ENCODE measurements around the gene ERGIC1. TPM values are rescaled to one million over a fixed set of nuclear protein-coding genes. Genes with fewer than 3 reads are reported as not detected.

ERGIC1 gene
- total RNA-seq, 1 experiment from 2014 or later: 77.0 TPM

GRCh38 chr5:172913117-172913850, 79.2 kb downstream of the ERGIC1 start:
- Histone ChIP-seq H3K23ac (ENCODE audit: insufficient read length, low read depth, low read length) (no peak overlapping the region), H3K79me1 (ENCODE audit: insufficient read depth, low read depth, low read length, poor library complexity, severe bottlenecking) (no peaks in the 10 kb centered on the region), H3K4me1 (ENCODE audit: insufficient read depth, low read length) (no peaks in the 10 kb centered on the region), H4K91ac (ENCODE audit: insufficient read length, low read depth, low read length) (no peak overlapping the region), H4K20me1 (ENCODE audit: control insufficient read depth, insufficient read depth, insufficient read length) (no peaks in the 10 kb centered on the region), H3K4me2 (ENCODE audit: insufficient read depth, insufficient read length, low read length) (no peak overlapping the region), H2BK5ac (ENCODE audit: insufficient read length, low read length) (no peak overlapping the region), H2AK5ac (ENCODE audit: insufficient read length, low read length) (no peak overlapping the region), H3T11ph (ENCODE audit: low read length) (no peak overlapping the region), H3K14ac (ENCODE audit: insufficient read depth, low read length) (no peak overlapping the region), H3K18ac (ENCODE audit: insufficient read length, low read depth, low read length) (no peak overlapping the region), H3K23me2 (ENCODE audit: insufficient read length, low read depth, low read length, poor library complexity, severe bottlenecking) (no peaks in the 10 kb centered on the region), H4K8ac (replicated peaks; ENCODE audit: insufficient read length, low read depth, low read length) (no peak overlapping the region), H3K9me3 (ENCODE audit: control insufficient read depth, low read depth, low read length) (no peaks in the 10 kb centered on the region), H2BK120ac (ENCODE audit: low read depth, low read length, poor library complexity, severe bottlenecking) (no peak overlapping the region), H3K9ac (ENCODE audit: extremely low read depth, insufficient read length, low read length) (no peak overlapping the region), H3K27me3 (ENCODE audit: insufficient read depth, low read length) (no peaks in the 10 kb centered on the region), H3K79me2 (ENCODE audit: insufficient read depth, low read length) (no peaks in the 10 kb centered on the region), H2BK20ac (ENCODE audit: low read depth, low read length, poor library complexity, severe bottlenecking) (no peak overlapping the region), H4K5ac (ENCODE audit: insufficient read length, low read depth, low read length) (no peak overlapping the region), H2BK15ac (ENCODE audit: low read depth, low read length) (no peak overlapping the region), H2BK12ac (ENCODE audit: insufficient read length, low read depth, low read length) (no peak overlapping the region), H3K56ac (ENCODE audit: insufficient read length, low read depth, low read length) (no peak overlapping the region), H3K4ac (ENCODE audit: low read depth, low read length) (no peak overlapping the region), H3K27ac (ENCODE audit: insufficient read length, low read depth, low read length) (no peak overlapping the region), H2AFZ (ENCODE audit: low read length) (no peak overlapping the region)
- Mint-ChIP-seq H3K27ac (no peak overlapping the region; a peak in 1 of 7 replicates), H3K4me1 (0 out of 4 replicates have a peak, but pooled peaks cover 0 to 4% of the 10 kb centered on the region in 2 experiments), H3K36me3 (ENCODE audit: insufficient read depth in 1 of 3, low read depth in 3 of 3) (peaks cover 25 to 65% (median 62%) of the 10 kb centered on the region in 3 experiments; a peak in 6 of 7 replicates), H3K4me3 (no peak overlapping the region), H3K9me3 (no peaks in the 10 kb centered on the region), H3K27me3 (ENCODE audit: low read depth) (peaks cover 2% of the 10 kb centered on the region)
- no peak for DNase-seq
- TF ChIP-seq CTCF (conservative IDR thresholded peaks at IDR 0.05): no peak
- WGBS (ENCODE audit: extremely low coverage, insufficient read length, low lambda C conversion rate): no CpG with 5 or more reads among the region's 11 CpGs

Data from H9 (cell line).